GM19035 (cell line): ENCODE data around the gene SEC14L5.

Experiments
- ATAC-seq: cut with Tn5 transposase; IDR thresholded peaks from one replicate; pipeline ENCODE4 v1.9.1; 2021; ENCODE audit not compliant: unreplicated experiment

The SEC14L5 gene

GRCh38 chr16:4981473-4981872 lies 23.3 kb downstream of the SEC14L5 start:
- ATAC-seq, result no peak

GRCh38 chr16:4982056-4982867 lies 24.1 kb downstream of the SEC14L5 start:
- no peak for ATAC-seq

GRCh38 chr16:4984174-4984990 lies 26.3 kb downstream of the SEC14L5 start:
- no peak for ATAC-seq

- no peak for ATAC-seq
These were observed 29.1 kb downstream of the SEC14L5 start for GRCh38 chr16:4987250-4987579.

GRCh38 chr16:4987580-4988374 lies 29.6 kb downstream of the SEC14L5 start:
- ATAC-seq, result no peak

- no peak for ATAC-seq
These were observed 30.5 kb downstream of the SEC14L5 start for GRCh38 chr16:4988647-4989046.

- ATAC-seq, result no peak
These were observed 31.4 kb downstream of the SEC14L5 start for GRCh38 chr16:4989391-4990006.

- no peak for ATAC-seq
These were observed 32.3 kb downstream of the SEC14L5 start for GRCh38 chr16:4990415-4990814.

GRCh38 chr16:4991754-4992153 lies 33.6 kb downstream of the SEC14L5 start:
- ATAC-seq, result no peak

- ATAC-seq, result no peak
These were observed 36.7 kb downstream of the SEC14L5 start for GRCh38 chr16:4994719-4995434.

GRCh38 chr16:5000573-5001001 lies 42.5 kb downstream of the SEC14L5 start:
- ATAC-seq, result no peak

- ATAC-seq, result no peak
These were observed 43.4 kb downstream of the SEC14L5 start for GRCh38 chr16:5001571-5001970.

GRCh38 chr16:5001986-5002385 lies 43.9 kb downstream of the SEC14L5 start:
- no peak for ATAC-seq

- no peak for ATAC-seq
These were observed 44.6 kb downstream of the SEC14L5 start for GRCh38 chr16:5002699-5003143.

GRCh38 chr16:5003211-5003610 lies 45.1 kb downstream of the SEC14L5 start:
- no peak for ATAC-seq

- ATAC-seq, result no peak
These were observed 45.7 kb downstream of the SEC14L5 start for GRCh38 chr16:5003828-5004227.

- no peak for ATAC-seq
These were observed 46.2 kb downstream of the SEC14L5 start for GRCh38 chr16:5004311-5004710.

GRCh38 chr16:5005916-5006315 lies 47.8 kb downstream of the SEC14L5 start:
- no peak for ATAC-seq

GRCh38 chr16:5006348-5007193 lies 48.4 kb downstream of the SEC14L5 start:
- no peak for ATAC-seq
